ENCODE measurements around the gene AGBL2. TPM values are rescaled to one million over a fixed set of nuclear protein-coding genes. Genes with fewer than 3 reads are reported as not detected.
"Not testable (repeated sequence)": the region's sequence is repeated elsewhere in the genome, so short reads cannot be mapped to it uniquely, and the experiment has no call there.

Gene AGBL2
- total and polyA plus RNA-seq, 11 donors: 0.03 to 1.4 (median 0.37) TPM; not detected in 6

GRCh38 chr11:47641600-47642098 is 73.5 kb downstream of the AGBL2 start:
- peak overlapping the region in 11 of 12 donors; percentile 79 to 97 (median 90) for H3K27ac ChIP-seq
- H3K4me3 ChIP-seq: peak overlapping the region; percentile 57 to 94 (median 80)
- peaks cover 0 to 20% (median 14%) of the 10 kb centered on the region in 12 donors for H3K4me1 ChIP-seq
- intact Hi-C loops (cut with DNase I): loop anchor here in 7 of 10 donors (5.0 to 10.0 kb wide), 7 partner anchors 71 to 213 kb away; partner anchors contain the start of genes FNBP4 (in 3 of the 7), AGBL2 (in 2 of the 7) and NUP160 (in 2 of the 7)
- no peaks in the 10 kb centered on the region for H3K9me3 ChIP-seq
- H3K36me3 ChIP-seq: peaks cover 0 to 32% (median 29%) of the 10 kb centered on the region in 9 donors
- WGBS, 4 donors: 4 to 6% (median 6%) methylated on average over 13 to 14 of the region's 14 CpGs
- no peaks in the 10 kb centered on the region for H3K27me3 ChIP-seq
- TF ChIP-seq POLR2A (IDR thresholded peaks at IDR 0.05) (no peak), CTCF (IDR thresholded peaks at IDR 0.05) (no peak)
- DNase-seq (no peak), ATAC-seq (no peak)

GRCh38 chr11:47640506-47640905 is 74.7 kb downstream of the AGBL2 start:
- H3K27ac ChIP-seq, ATAC-seq, DNase-seq, H3K4me3 ChIP-seq, H3K27me3 ChIP-seq, H3K9me3 ChIP-seq: not testable (repeated sequence)
- WGBS, 4 donors: 64 to 82% (median 75%) methylated on average over 6 of the region's 6 CpGs
- intact Hi-C loops (cut with DNase I): loop anchor here in 7 of 10 donors (5.0 to 10.0 kb wide), 7 partner anchors 72 to 214 kb away; partner anchors contain the start of genes FNBP4 (in 3 of the 7), AGBL2 (in 2 of the 7) and NUP160 (in 2 of the 7)
- peaks cover 0 to 20% (median 14%) of the 10 kb centered on the region in 12 donors for H3K4me1 ChIP-seq
- H3K36me3 ChIP-seq: peaks cover 0 to 43% (median 38%) of the 10 kb centered on the region in 9 donors

DNA sequence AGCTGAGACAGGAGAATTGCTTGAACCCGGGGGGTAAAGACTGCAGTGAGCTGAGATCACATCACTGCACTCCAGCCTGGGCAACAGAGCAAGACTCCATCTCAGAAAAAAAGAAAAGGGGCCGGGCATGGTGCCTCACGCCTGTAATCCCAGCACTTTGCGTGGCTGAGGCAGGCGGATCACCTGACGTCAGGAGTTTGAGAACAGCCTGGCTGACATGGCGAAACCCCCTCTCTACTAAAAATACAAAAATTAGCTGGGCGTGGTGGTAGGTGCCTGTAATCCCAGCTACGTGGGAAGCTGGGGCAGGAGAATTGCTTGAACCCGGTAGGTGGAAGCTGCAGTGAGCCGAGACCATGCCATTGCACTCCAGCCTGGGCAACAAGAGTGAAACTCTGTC is 78.8 kb downstream of the AGBL2 start:
- ATAC-seq; H3K27ac ChIP-seq; intact Hi-C loops (cut with DNase I); DNase-seq; H3K4me3 ChIP-seq; H3K27me3 ChIP-seq; H3K9me3 ChIP-seq: not testable (repeated sequence)
- H3K36me3 ChIP-seq: peaks cover 0 to 84% (median 78%) of the 10 kb centered on the region in 9 donors
- H3K4me1 ChIP-seq: peaks cover 0 to 12% (median 8%) of the 10 kb centered on the region in 12 donors
- 88 to 96% (median 94%) methylated on average over 11 of the region's 11 CpGs for WGBS, 4 donors

DNA sequence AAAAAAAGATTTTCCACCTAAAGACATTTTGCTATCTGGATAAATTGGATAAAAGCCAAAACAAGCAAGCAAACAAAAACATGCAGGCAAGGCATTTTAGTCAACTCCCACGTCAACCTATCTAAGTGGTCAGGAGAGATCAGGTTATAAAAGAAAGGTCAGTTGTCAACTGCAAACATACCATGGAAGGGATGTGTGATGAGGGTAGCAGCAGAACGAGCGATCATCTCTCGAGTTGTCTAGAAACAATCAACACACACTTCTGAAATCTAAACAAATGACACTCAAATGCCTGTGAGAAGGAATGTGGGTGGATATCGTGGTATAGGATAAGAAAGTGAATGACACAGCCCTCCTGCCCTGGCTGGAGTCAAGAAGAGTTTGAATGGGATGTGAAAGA is 83.7 kb downstream of the AGBL2 start:
- 36 to 43% (median 42%) methylated on average over 5 of the region's 5 CpGs for WGBS, 4 donors
- peaks cover 3 to 100% (median 94%) of the 10 kb centered on the region in 9 donors for H3K36me3 ChIP-seq
- TF ChIP-seq CTCF (IDR thresholded peaks at IDR 0.05): no peak
- TF ChIP-seq POLR2A (IDR thresholded peaks at IDR 0.05): no peak
- no peaks in the 10 kb centered on the region for H3K27me3 ChIP-seq
- H3K4me3 ChIP-seq: no peak overlapping the region
- ATAC-seq: no peak
- no peak overlapping the region for H3K27ac ChIP-seq
- no peak for DNase-seq
- no peaks in the 10 kb centered on the region for H3K9me3 ChIP-seq
- peaks cover 0 to 6% (median 0%) of the 10 kb centered on the region in 12 donors for H3K4me1 ChIP-seq
- intact Hi-C loops (cut with DNase I): no loop called here

- TF ChIP-seq POLR2A (IDR thresholded peaks at IDR 0.05): no peak
- no peak for TF ChIP-seq CTCF (IDR thresholded peaks at IDR 0.05)
- intact Hi-C loops (cut with DNase I): no loop called here
- ATAC-seq: no peak
- Histone ChIP-seq H3K36me3 (peaks cover 3 to 100% (median 97%) of the 10 kb centered on the region in 9 donors), H3K9me3 (no peaks in the 10 kb centered on the region), H3K4me3 (no peak overlapping the region), H3K4me1 (peaks cover 0 to 6% (median 0%) of the 10 kb centered on the region in 12 donors), H3K27me3 (no peaks in the 10 kb centered on the region), H3K27ac (no peak overlapping the region)
- whole genome bisulfite sequencing, 4 donors: 73 to 83% (median 79%) methylated on average over 4 of the region's 4 CpGs
- DNase-seq: no peak
These were observed 87.1 kb downstream of the AGBL2 start for GRCh38 chr11:47628026-47628425.
